Natural killer cell (primary cell): ENCODE data around the gene TMEM232. TPM values are rescaled to one million over a fixed set of nuclear protein-coding genes. Genes with fewer than 3 reads are reported as not detected.

Experiments
- ATAC-seq, 3 donors: fragments of 150-1000 bp in 2 of 3; fragments of 200-7000 bp in 1 of 3; cut with Tn5 transposase; 1 replicate in 1 of 3; 2 replicates in 2 of 3; pipeline ENCODE4 v1.10.0; 2021; ENCODE audit warnings: mild to moderate bottlenecking in 2 of 3, moderate library complexity in 2 of 3
- DNase-seq, 2 donors: peaks; one replicate each; pipeline versions ENCODE4 v3.0.0 to v3.0.0-alpha.2; 2013 to 2021; ENCODE audit warnings: mixed read lengths in 1 of 2
- H3K27ac ChIP-seq: one replicate; pipeline ENCODE4 v1.5.1; 2013; ENCODE audit warnings: mild to moderate bottlenecking, low read length
- H3K27me3 ChIP-seq: one replicate; pipeline ENCODE4 v1.6.1; 2013; ENCODE audit warnings: low read length; ENCODE audit not compliant: control insufficient read depth, insufficient read depth
- H3K36me3 ChIP-seq: one replicate; pipeline ENCODE4 v1.6.1; 2013; ENCODE audit warnings: low read length; ENCODE audit not compliant: control insufficient read depth, insufficient read depth
- H3K4me1 ChIP-seq: one replicate; pipeline ENCODE4 v1.6.1; 2013; ENCODE audit warnings: low read length; ENCODE audit not compliant: control insufficient read depth, insufficient read depth
- H3K4me3 ChIP-seq: one replicate; pipeline ENCODE4 v1.5.1; 2013; ENCODE audit warnings: low read length
- H3K9me3 ChIP-seq: one replicate; pipeline ENCODE4 v1.6.1; 2013; ENCODE audit warnings: low read length; ENCODE audit not compliant: control insufficient read depth, insufficient read depth
- H3K27ac Mint-ChIP-seq, 2 donors: one replicate each; pipeline ENCODE4 v1.8.0; 2022; ENCODE audit warnings: mild to moderate bottlenecking in 2 of 2, mixed read lengths in 2 of 2, moderate library complexity in 1 of 2
- H3K27me3 Mint-ChIP-seq, 2 donors: one replicate each; pipeline ENCODE4 v1.8.0; 2022; ENCODE audit warnings: low read depth in 2 of 2, mixed read lengths in 2 of 2
- H3K36me3 Mint-ChIP-seq: one replicate; pipeline ENCODE4 v1.8.0; 2022; ENCODE audit warnings: mixed read lengths
- H3K4me1 Mint-ChIP-seq, 2 donors: one replicate each; pipeline ENCODE4 v1.8.0; 2022; ENCODE audit warnings: mixed read lengths in 2 of 2
- H3K4me3 Mint-ChIP-seq: one replicate; pipeline ENCODE4 v1.8.0; 2022; ENCODE audit warnings: mild to moderate bottlenecking, moderate library complexity, mixed read lengths
- H3K9me3 Mint-ChIP-seq, 2 donors: one replicate each; pipeline ENCODE4 v1.8.0; 2022; ENCODE audit warnings: mixed read lengths in 2 of 2
- CTCF ChIP-seq: fragments of 200-600 bp; IDR thresholded peaks from one replicate; pipeline ENCODE4 v1.8.0; 2022; ENCODE audit warnings: antibody characterized with exemption
- WGBS: methylation state at CpG from one replicate; pipeline ENCODE4 v1.1.7; 2013; ENCODE audit warnings: missing lambda C conversion rate; ENCODE audit not compliant: insufficient coverage; 5-methylcytosine and 5-hydroxymethylcytosine counted together
- intact Hi-C: fragments of 100-400 bp; cut with micrococcal nuclease; formaldehyde crosslinking; loops from one replicate; pipeline ENCODE4 v1.14.2; 2022
- total RNA-seq, 4 donors: library from RNA; stranded (reverse); fragments of 120-200 nt in 1 of 4; gene quantifications; one replicate each; pipeline versions ENCODE4 v1.2.3 to v1.2.4, GENCODE V29; 2013 to 2022

The TMEM232 gene
- total RNA-seq, 3 donors from 2014 or later (not counting 1 experiment from before 2014, with no cell fraction given), result 0.45 to 3.0 (median 0.66) TPM

GRCh38 chr5:110665184-110665726 is 61.2 kb downstream of the TMEM232 start:
- intact Hi-C loops, result no loop called here
- no peak overlapping the region for H3K4me3 ChIP-seq
- H3K27ac ChIP-seq, result no peak overlapping the region
- WGBS, result 98% methylated on average over 4 of the region's 6 CpGs
- H3K9me3 Mint-ChIP-seq, result peaks cover 5% of the 10 kb centered on the region in 2 donors
- H3K4me1 ChIP-seq, result no peaks in the 10 kb centered on the region
- no peak for ATAC-seq
- H3K36me3 ChIP-seq, result no peaks in the 10 kb centered on the region
- no peak for TF ChIP-seq CTCF
- H3K27ac Mint-ChIP-seq, result no peak overlapping the region
- H3K36me3 Mint-ChIP-seq, result no peaks in the 10 kb centered on the region
- no peak for DNase-seq
- no peaks in the 10 kb centered on the region for H3K27me3 ChIP-seq
- H3K27me3 Mint-ChIP-seq, result no peaks in the 10 kb centered on the region
- no peak overlapping the region for H3K4me3 Mint-ChIP-seq
- no peaks in the 10 kb centered on the region for H3K4me1 Mint-ChIP-seq
- peaks cover 3% of the 10 kb centered on the region for H3K9me3 ChIP-seq

DNA sequence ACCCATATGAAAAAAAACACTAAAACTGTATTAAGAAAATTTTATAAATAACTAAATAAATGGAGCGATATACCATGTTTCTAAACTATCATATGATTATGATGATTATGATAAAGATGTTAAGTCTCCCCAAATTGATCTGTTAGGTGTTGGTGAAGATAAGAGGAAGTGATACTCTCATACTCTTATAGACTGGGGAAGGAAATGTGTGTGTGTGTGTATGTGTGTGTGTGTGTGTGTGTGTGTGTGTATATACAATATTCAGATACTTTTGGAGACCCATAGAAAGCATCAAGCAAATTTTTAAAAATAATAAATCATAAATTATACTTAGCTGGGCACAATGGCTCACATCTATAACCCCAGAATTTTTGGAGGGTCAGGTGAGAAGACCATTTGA is 62.9 kb downstream of the TMEM232 start:
- no CpG with 5 or more reads among the region's 1 CpG for WGBS

GRCh38 chr5:110658006-110658405 is 68.5 kb downstream of the TMEM232 start:
- Histone ChIP-seq H3K27ac (no peak overlapping the region), H3K27me3 (no peaks in the 10 kb centered on the region), H3K9me3 (no peaks in the 10 kb centered on the region), H3K4me3 (no peak overlapping the region), H3K4me1 (no peaks in the 10 kb centered on the region), H3K36me3 (no peaks in the 10 kb centered on the region)
- intact Hi-C loops, result no loop called here
- WGBS, result 86% methylated on average over 2 of the region's 5 CpGs
- ATAC-seq (no peak), DNase-seq (no peak)
- Mint-ChIP-seq H3K4me1 (no peaks in the 10 kb centered on the region), H3K9me3 (peaks cover 12 to 20% of the 10 kb centered on the region in 2 donors), H3K36me3 (no peaks in the 10 kb centered on the region), H3K4me3 (no peak overlapping the region), H3K27me3 (no peaks in the 10 kb centered on the region), H3K27ac (no peak overlapping the region)
- TF ChIP-seq CTCF, result no peak

More for the DNA sequence above, 62.9 kb downstream of the TMEM232 start:
- Histone ChIP-seq H3K27me3 (no peaks in the 10 kb centered on the region), H3K9me3 (peaks cover 3% of the 10 kb centered on the region), H3K4me3 (no peak overlapping the region), H3K36me3 (no peaks in the 10 kb centered on the region), H3K27ac (no peak overlapping the region), H3K4me1 (no peaks in the 10 kb centered on the region)
- H3K9me3 Mint-ChIP-seq, result peaks cover 8 to 10% of the 10 kb centered on the region in 2 donors
- intact Hi-C loops, result no loop called here
- no peak overlapping the region for H3K4me3 Mint-ChIP-seq
- no peak overlapping the region for H3K27ac Mint-ChIP-seq
- no peaks in the 10 kb centered on the region for H3K36me3 Mint-ChIP-seq
- no peak for ATAC-seq
- H3K27me3 Mint-ChIP-seq, result no peaks in the 10 kb centered on the region
- DNase-seq, result no peak
- no peak for TF ChIP-seq CTCF
- H3K4me1 Mint-ChIP-seq, result no peaks in the 10 kb centered on the region
